GM21723 (cell line): ENCODE measurements around the gene AGBL4.
"Not testable (repeated sequence)": the region's sequence is repeated elsewhere in the genome, so short reads cannot be mapped to it uniquely, and the experiment has no call there.

ENCODE experiments used
- ATAC-seq: cut with Tn5 transposase; IDR thresholded peaks from one replicate; pipeline ENCODE4 v1.9.1; 2021; ENCODE audit warnings: mild to moderate bottlenecking, moderate library complexity; ENCODE audit not compliant: unreplicated experiment

AGBL4 gene

GRCh38 chr1:49319426-49319963, 704.3 kb downstream of the AGBL4 start:
- ATAC-seq: no peak

- no peak for ATAC-seq
Observed at GRCh38 chr1:49318218-49318617, 705.5 kb downstream of the AGBL4 start.

GRCh38 chr1:49307457-49307856, 716.3 kb downstream of the AGBL4 start:
- ATAC-seq: no peak

- no peak for ATAC-seq
Observed at GRCh38 chr1:49306507-49307070, 717.2 kb downstream of the AGBL4 start.

GRCh38 chr1:49302400-49302799, 721.4 kb downstream of the AGBL4 start:
- not testable (repeated sequence) for ATAC-seq

- no peak for ATAC-seq
Observed at GRCh38 chr1:49298304-49298703, 725.5 kb downstream of the AGBL4 start.

- ATAC-seq: no peak
Observed at GRCh38 chr1:49297783-49298182, 726.0 kb downstream of the AGBL4 start.

GRCh38 chr1:49294539-49294938, 729.2 kb downstream of the AGBL4 start:
- ATAC-seq: no peak

- no peak for ATAC-seq
Observed at GRCh38 chr1:49293016-49293415, 730.7 kb downstream of the AGBL4 start.

GRCh38 chr1:49257211-49258049, 766.3 kb downstream of the AGBL4 start:
- not testable (repeated sequence) for ATAC-seq

- ATAC-seq: no peak
Observed at GRCh38 chr1:49252917-49253316, 770.8 kb downstream of the AGBL4 start.

- no peak for ATAC-seq
Observed at GRCh38 chr1:49251019-49251784, 772.6 kb downstream of the AGBL4 start.

GRCh38 chr1:49240709-49241221, 783.0 kb downstream of the AGBL4 start:
- no peak for ATAC-seq

GRCh38 chr1:49234988-49235387, 788.8 kb downstream of the AGBL4 start:
- ATAC-seq: no peak

- no peak for ATAC-seq
Observed at GRCh38 chr1:49229555-49229954, 794.2 kb downstream of the AGBL4 start.

- no peak for ATAC-seq
Observed at GRCh38 chr1:49226758-49227157, 797.0 kb downstream of the AGBL4 start.

- no peak for ATAC-seq
Observed at GRCh38 chr1:49225464-49225863, 798.3 kb downstream of the AGBL4 start.

GRCh38 chr1:49213301-49213700, 810.5 kb downstream of the AGBL4 start:
- no peak for ATAC-seq

- no peak for ATAC-seq
Observed at GRCh38 chr1:49208712-49209111, 815.0 kb downstream of the AGBL4 start.

GRCh38 chr1:49204720-49205119, 819.0 kb downstream of the AGBL4 start:
- no peak for ATAC-seq

GRCh38 chr1:49200738-49201137, 823.0 kb downstream of the AGBL4 start:
- ATAC-seq: no peak
